ENCODE measurements around the gene CDH26.

The CDH26 gene

DNA sequence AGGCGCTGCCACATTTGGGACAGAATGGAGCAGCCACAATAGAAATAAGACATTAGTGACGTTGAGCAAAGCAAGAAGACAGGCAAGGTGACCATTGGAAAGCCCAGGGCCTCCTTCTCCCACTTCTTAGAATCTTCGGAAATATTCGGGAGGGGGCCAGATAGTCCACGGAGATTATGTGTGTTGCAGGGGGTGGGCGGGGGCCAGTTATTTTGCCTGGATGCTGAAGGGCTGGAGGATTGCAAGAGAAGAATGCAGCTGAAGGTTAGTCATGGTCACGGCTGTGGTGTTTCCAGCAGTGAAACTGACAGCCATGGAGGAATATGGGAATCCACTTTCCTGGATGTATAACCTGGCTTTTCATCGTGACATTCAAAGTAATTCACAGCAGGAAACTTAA lies 88.6 kb downstream of the CDH26 start:
- DNase-seq (ENCODE audit: low read depth), result no peak

DNA sequence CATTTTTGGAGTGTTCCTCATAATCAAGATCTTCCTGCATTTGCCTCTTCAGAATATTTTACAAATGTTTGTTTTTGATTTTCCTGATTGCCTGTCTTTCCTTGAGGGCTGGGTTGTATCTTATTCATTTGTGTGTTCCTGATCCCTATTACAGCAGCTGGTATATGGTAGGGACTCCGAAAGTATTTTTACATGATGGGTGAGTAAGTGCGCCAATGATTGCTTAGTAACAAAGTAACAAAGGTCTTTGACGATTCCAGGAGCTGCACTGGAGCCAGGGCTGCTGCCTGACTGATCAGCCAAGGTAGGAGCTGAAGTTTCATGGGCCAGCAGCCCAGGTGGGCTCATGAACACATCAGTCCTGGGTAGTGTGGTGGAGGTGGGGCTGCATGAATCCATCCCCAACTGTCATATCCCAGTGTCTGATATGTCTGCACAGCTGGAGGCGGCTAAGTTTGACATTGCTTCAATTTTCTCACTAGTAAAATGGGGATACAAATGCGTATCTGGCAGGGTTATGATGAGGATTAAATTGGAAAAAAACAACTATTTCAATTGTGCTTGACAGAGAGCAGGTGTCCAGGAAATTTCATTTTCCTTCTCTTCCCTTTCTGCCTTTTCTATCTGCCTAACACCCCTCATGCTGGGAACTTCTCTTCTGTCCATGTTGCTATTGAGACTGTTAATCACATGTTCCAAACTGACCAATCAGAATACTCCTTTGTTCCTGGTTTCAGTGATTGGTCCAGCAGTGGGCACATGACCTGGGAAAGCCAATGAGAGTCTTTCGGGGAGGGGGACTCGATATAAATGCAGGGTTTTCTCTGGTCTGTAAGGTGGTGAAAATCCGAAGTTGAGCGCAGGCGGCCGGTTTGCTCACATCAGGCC lies 90.7 kb downstream of the CDH26 start:
- no peak for DNase-seq (ENCODE audit: low read depth)

DNA sequence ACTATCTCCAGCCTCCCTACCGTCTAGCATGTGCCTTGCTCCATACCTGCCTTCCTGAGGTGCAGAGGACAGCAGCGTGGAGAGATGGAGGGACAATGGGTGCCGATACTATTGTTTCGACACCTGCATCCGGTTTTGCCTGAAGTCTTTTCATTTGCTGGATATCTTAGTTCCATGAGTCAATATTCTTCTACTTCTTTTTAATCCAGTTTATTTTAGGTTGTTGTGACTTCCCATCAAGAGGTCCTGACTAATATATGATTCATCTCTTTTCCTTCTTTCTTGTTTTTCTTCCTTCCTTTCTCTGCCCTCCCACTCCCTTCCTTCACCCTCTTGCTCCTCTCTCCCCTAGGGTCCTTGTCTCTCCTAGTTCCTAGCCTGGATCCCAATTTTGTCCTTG lies 91.4 kb downstream of the CDH26 start:
- peak; percentile 30 for DNase-seq (ENCODE audit: low read depth)

DNA sequence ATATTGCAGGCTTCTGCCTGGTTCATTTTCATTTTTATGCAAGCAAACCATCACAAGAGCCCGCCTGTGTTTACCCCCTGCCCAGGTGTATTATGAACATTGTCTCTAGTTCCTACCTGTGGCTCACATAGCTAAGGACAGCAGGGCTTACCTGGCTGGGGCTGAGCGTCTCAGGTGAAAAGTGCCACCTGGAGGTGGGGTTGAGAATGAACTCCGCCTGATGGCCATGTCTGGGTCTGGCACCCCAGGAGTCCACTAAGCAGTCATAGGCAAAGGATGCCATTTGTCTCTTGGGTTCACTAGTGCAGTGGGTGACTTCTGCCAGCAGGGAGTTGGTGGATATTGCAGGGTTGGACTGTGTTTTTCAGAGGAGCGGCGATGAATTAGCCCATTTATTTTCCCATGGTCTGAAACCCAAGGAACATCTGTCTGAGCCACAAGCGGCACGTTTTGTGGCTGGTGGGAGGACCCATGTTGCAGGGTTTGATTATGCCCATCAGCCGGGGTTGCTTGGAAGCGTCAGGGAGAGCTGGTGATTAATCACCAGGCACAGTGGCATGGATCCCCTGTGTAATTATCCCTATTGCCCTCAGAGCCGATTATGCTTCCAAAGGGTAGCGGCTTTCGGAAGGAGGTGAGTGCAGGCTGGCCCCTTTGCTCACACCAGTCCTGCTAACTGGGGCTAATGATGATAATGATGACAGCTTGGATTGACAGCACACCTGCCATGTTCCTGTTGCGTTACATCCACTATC lies 92.1 kb downstream of the CDH26 start:
- no peak for DNase-seq (ENCODE audit: low read depth)

DNA sequence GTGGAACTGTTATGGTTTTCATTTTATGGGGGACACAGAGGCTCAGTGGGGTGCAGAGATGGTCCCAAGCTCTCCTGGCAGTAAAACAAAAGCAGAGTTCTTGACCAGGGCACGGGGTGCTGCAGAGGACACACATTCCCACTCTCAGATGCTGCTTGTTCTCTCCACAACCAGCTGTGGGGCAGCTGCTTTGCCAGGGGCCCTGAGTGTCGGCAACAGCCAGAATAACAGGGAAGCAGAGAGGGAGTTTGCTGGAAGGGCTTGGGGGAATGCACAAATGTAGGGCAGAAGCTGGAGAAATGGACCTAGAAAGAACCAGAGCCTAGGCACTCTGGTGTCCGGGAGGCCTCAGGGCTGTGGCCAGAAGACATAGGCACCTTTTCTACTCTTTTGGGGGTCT lies 93.7 kb downstream of the CDH26 start:
- DNase-seq (ENCODE audit: low read depth), result no peak

DNA sequence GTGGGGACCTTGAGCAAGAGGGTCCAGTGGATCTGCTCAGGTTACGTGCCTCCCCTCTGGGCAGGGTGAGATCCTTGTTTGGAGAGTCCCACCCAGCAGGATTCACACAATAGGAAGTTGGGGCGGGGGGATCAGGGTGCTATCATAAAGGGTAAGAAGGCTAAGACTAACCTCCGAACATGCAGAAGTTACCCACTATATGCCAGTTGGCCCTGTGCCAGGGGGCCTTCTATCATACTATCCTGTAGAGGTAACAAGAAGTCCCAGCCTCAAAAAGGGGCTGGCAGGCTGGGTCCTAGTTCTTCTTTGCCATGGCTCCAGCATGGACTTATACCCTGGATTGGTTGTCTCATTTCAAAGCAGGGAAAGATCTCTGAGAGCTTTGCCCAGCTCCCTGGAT lies 94.1 kb downstream of the CDH26 start:
- no peak for DNase-seq (ENCODE audit: low read depth)

DNA sequence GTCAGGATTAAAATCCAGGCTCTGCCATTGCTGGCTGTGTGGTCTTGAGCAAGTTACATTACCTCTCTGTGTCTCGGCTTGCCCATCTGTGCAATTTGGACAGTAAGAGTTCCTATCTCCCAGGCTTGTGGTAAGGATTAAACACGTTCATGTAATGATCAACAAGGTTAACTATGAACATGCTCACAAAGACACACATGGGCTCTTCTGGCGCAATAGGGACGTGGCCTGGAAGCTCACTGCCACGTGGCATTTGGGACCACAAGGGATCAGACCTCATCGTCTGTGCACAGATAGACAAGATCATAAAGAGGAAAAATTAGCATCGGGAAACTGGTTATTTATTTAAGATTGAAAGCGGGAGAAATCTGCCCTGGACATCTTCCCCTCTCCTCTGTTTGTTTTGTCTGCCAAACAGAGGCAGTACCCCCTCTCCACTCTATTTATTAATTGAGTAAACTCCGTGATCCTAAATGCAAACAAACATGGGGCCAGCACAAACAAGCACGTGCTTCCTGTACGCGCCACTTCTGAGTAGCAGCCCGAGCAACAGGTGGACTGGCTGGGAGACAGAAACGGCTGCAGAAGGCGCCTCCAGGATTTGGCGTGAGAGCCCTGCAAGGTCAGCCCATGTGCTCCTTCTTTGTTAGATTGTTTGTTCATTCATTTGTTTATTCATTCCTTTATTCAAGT lies 95.0 kb downstream of the CDH26 start:
- no peak for DNase-seq (ENCODE audit: low read depth)

DNA sequence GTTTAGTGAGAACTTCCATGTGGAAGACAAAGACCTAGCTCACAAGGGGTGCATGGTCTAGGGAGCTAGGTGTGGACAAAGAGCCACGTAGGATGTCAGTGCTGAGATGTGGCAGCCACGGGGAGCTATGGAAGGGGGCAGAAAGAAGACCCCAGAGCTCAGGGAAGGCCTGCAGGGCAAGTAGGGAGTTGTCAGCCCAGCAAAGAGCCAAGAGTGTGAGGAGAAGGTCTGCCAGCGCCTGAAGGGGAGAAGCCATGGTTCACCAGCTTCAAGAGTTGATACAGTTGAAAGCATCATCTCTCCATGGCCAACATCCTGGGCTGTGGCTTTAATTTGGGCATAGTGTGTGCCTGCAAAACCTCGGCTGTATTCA lies 95.6 kb downstream of the CDH26 start:
- DNase-seq (ENCODE audit: low read depth), result no peak

DNA sequence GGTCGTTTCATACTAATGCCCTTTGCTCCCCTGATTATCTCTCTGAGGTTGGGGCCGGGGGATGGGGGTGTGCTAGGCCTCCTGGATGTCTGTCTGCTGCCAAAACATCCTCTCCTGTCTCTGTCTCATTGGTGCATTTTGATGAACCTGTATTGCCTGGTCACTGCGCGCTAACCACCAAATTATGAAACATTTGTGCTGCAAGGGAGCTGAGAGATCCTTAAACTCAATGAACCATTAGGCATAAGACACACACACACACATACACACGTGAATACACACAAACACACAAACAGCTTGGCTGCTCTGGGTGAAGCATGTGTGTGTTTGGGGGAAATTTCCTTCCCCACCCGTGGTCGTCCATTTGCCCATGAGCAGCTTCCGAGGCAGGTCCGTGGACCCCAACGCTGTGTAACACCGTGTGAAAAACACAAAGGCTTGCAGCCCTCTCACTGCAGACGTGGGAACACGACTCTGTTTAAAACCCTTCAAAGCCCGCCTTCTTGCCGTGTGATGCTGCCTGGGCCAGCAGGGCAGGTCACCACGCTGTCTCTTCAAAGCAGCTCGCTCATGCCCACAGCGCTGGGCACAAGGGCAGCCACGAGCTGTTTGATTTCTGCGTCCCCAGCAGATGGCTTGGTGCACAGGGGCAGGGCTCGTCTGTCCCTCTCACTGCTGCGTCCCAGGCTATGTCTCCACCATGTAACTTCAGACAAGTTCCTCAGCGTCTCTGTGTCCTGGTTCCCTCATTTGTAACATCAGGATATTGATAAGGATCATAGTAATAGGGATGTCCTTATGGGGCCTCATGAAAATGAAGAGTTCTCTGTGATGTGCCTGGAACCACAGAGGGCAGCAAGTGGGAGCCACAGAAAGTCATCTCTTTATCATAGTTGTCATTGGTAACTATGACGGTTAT lies 96.8 kb downstream of the CDH26 start:
- DNase-seq (ENCODE audit: low read depth), result no peak

DNA sequence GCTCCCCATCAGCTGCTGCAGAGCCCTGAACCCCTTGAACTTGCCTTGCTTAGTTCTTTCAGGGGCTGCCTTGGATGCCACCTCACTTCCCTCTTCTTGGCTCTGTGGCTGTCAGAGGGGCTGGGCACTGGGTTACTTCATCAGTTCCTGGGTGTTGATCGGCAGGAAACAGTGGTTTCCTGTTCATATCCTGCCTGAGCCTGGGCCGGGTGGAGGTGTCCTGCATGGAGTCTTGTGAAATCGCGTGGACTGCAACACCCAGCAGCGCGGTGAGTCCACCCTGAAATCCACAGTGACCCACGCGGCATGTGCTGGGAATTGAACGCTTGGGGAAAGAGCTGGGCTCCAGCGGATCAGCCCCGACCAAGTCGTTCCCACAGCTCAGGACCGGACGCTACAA lies 97.5 kb downstream of the CDH26 start:
- DNase-seq (ENCODE audit: low read depth), result peak; percentile 46

DNA sequence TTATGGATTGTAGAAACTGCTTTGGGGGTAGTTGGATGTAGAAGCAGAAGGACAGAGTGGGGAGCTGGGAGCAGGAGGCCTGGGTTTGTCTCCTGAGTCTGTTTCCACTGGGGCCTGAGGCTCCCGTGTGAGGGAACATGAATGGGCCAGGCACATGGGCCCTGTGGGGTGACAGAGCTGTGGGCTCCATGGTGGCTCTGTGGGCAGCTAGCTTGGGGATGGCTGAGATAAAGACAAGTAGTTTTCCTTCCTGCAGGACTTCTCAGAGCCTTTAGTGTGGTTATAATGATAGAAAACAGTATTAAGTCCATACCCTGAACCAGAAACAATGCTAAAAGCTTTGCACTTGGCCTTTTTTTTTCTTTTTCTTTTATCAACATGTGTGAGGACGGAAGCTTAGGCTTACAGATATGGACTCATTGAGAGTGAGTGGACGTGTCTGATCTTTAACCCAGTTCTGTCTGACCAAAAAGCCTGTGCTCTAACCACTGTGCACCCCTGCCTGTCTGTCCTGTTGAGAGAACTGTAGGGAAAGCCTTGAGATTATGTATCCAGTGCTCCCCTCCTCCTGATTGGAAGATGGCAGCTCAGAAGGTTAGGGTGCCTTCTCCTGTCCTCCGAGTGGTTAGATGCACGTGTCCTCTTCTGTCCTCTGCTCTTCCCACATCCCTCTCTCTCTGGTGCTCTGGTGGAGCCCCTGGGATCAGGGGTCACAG lies 98.3 kb downstream of the CDH26 start:
- DNase-seq (ENCODE audit: low read depth), result no peak

DNA sequence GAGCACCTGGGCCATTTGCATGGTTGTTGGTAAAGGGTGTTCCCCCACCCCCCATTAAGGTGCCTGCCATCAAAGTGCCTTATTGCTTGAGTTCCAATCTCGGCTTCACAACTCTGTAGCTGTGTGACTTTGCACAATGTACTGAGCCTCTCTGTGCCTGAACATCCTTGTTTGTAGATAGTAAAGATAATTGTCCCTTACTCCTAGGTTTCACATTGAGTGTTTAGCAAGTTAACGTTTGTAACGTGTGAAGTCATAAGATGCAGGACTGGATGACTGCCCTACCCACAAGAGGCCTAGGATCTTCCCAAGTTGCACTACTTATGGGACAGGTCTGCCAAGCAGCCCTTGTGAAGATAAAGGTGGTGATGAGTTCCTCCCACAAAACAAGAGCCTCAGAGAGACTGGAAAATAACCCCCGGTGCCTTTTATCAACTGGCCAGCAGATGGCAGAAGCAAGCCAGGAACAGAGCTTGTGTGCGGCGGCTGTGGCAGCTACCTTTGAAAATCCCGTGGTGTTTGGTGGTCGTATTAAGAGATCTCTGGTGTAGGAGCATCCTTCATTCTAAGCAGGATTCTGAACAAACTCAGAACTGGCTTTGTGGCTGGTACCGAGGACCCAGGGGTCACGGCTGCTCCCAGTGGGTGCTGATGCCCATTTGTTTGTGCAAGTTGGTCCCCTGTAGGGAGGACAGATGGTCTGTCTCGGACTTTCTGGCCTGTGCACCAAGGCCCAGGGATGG lies 99.1 kb downstream of the CDH26 start:
- DNase-seq (ENCODE audit: low read depth), result peak; percentile 72

DNA sequence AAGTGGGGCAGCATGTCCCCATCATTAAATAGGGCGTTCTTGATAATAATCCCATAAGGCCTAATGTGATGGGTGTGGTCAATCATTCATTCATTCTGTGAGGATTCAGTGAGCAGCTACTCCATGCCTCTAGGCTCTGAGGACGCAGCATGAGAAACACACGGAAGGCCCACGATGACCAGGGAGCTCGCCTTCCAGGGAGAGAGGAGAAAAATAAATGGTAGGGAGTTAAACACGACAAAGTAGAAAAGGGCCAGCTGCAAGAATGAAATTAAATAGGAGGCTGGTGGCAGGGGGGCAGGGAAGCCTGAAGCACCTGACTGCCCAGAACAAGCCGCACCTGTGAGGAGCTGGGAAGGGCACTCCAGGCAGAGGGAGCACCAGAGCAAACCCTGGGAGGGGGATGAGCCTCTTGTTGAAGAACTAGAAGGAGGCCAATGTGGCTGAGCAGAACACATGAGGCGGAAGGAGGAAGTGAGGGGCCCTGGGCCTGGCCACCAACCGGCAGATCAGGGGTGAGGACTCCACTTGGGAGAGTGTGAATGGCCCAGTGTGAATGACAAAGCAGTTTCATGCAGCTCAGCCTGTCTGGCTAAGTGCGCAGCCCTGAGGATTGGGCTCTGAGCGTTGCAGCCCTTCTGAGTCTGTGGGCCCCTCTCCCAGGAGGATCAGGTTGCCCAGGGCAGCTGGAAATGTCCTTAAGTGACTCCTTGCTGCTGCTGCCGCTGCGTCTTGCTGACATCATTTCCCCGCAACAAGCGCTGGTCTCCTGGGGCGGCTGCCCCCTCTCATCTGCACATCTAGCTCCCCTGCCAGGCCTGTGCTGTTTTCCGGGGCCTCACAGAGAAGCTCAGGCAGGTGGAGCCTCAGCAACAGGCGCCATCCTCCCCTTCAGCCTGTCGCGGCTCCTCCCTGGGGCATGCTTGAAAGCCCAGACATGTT lies 99.9 kb downstream of the CDH26 start:
- DNase-seq (ENCODE audit: low read depth), result peak; percentile 44

DNA sequence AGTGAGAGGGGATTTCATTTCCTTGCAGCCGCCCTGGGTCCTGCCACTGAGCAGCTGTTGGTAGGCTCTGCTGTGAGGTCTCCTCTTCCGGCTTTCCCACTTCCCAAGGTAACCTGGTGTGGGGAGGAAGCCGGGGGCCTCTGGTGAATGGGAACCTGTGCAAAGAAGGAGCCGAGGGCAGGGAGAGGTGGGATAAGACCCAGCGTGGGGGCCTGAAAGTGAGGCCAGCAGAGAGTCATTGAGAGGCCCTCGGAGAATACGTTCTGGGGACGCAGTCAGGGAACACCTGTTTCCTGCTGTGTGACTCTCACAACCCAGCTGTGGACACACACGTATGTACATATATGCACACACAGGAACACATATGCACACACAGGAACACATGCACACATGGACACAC lies 100.7 kb downstream of the CDH26 start:
- DNase-seq (ENCODE audit: low read depth), result no peak

DNA sequence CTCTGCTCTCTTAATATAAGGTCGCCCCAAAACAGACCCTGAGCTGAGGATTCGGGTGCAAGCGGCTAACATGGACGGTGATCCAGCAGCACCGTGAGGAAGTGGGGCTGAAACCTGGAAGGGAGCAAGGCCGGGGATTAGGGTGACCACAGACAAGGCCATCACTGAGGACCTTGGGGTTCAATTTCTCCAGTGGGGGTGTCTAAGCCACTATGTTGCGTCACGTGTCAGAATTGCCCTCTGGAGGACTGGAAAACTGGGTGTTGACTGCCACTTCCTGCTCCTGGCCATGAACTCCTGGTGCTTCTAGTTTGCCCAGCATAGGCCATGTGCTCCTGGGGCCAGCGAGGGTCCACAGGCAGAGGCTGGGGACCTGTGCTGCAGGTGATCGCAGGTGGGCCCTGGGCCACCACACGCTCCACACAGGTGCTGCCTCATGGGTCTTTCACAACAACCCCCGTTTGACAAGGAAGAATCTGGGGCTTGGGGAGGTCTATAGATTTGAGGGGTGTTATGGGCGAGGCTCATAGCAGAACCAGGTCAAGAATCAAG lies 101.9 kb downstream of the CDH26 start:
- no peak for DNase-seq (ENCODE audit: low read depth)

DNA sequence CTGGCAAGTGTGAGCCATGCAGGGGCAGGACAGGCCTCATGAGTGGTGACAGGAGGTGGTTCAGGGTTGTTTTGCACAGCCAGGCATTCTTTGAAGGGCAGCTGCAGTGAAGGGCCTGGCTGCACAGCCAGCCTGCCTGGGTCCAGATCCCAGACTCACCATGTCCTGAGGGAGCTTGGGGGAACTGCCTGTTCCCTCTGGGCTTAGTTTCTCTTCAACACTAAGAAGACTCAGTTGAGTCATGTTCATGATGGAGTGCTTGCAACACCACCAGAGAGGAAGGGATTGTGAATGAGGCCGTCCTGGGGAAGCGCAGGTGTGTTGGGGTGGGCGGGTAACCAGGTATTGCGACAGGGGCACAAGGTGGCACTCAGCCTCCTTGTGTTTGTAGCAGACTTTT lies 102.4 kb downstream of the CDH26 start:
- DNase-seq (ENCODE audit: low read depth), result no peak

DNA sequence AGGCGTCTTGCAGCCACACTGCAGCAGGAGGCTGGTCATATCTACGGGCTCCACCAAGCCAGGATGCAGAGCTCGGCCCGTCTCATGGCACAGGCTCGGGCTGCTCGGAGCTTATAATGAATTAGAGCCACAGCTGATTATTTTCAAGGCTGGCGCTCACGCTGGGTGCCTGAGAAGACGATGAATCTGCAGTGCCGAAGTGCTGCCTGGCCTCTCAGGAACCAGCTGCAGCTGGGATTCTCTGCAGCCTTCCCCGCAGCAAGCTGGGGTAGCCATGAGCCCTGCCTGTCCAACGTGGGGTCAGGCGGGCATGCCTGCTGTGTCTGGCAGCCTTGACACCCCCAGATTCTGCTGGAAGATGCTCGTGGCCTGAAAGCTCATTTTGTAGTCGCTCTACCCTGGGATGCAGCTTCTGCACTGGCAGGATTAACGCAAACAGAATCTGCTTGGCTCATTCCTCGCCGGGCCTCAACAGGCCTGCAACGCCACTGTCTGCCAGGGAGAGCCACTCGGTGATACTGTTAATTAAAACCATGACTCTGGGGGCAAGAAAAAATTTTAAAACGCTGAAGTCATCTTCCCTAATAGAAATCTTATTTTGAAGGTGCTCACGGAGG lies 104.3 kb downstream of the CDH26 start:
- DNase-seq (ENCODE audit: low read depth), result no peak

DNA sequence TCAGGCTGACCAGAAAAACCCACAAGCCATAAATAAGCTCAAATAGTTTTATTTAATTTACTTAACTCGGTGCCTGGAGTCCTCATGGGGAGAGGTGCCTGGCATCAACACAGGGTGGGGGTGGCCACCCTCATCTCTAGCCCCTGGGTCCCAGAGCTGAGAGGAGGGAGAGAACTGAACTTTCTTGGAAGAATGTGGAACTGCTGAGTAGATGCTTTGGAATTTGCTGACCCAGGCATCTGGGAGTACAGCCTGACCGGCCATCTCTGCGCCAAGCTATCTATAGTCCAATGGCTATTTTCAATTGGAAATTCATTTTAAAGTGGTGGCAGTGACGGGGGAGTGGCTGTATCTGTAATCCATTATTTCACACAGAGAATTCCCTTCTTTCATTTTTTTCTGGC lies 104.8 kb downstream of the CDH26 start:
- peak; percentile 96 for DNase-seq (ENCODE audit: low read depth)
